B cell (primary cell): ENCODE measurements around the gene LMAN1L.

Source experiments
- EZH2 ChIP-seq: IDR thresholded peaks from 2 replicates; pipeline ENCODE4 v1.6.1; 2012; ENCODE audit warnings: borderline replicate concordance, low read depth, mild to moderate bottlenecking, moderate library complexity, low read length; ENCODE audit not compliant: insufficient read depth, poor library complexity, severe bottlenecking
- TF ChIP-seq, protein P1 (sequence below): fragments of 200-600 bp; IDR thresholded peaks from one replicate; pipeline ENCODE4 v1.8.0; 2022; ENCODE audit warnings: antibody characterized with exemption, mild to moderate bottlenecking

DNA sequence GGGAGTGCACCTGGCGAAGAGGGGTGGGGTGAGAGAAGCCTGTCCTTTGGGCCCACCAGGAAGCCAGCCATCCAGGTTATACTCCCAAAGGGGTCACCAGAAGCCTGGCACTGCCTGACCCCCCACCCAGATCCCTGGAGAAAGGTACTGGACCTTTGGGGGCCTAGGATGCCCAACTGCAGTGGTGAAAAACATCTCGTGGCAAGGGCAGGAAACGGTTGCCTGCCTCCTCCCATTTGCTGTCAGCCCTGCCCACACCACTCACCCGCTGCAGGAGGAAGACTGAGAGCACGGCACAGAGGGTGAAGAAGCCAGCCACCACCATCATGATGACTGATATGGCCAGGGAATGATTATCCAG is 32.6 kb downstream of the LMAN1L start:
- TF ChIP-seq EZH2: no peak
- TF ChIP-seq, protein P1, sequence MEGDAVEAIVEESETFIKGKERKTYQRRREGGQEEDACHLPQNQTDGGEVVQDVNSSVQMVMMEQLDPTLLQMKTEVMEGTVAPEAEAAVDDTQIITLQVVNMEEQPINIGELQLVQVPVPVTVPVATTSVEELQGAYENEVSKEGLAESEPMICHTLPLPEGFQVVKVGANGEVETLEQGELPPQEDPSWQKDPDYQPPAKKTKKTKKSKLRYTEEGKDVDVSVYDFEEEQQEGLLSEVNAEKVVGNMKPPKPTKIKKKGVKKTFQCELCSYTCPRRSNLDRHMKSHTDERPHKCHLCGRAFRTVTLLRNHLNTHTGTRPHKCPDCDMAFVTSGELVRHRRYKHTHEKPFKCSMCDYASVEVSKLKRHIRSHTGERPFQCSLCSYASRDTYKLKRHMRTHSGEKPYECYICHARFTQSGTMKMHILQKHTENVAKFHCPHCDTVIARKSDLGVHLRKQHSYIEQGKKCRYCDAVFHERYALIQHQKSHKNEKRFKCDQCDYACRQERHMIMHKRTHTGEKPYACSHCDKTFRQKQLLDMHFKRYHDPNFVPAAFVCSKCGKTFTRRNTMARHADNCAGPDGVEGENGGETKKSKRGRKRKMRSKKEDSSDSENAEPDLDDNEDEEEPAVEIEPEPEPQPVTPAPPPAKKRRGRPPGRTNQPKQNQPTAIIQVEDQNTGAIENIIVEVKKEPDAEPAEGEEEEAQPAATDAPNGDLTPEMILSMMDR: no peak
